C4-2B (cell line): ENCODE results near the gene PCDHB11.

ENCODE experiments used
- ZFX ChIP-seq: fragments of 450-650 bp; IDR thresholded peaks from 2 replicates; pipeline ENCODE4 v1.6.1; 2017
- TF ChIP-seq, protein P1 (sequence below): fragments of 450-650 bp; conservative IDR thresholded peaks from 2 replicates; pipeline ENCODE4 v1.5.1; 2017; ENCODE audit warnings: mild to moderate bottlenecking

DNA sequence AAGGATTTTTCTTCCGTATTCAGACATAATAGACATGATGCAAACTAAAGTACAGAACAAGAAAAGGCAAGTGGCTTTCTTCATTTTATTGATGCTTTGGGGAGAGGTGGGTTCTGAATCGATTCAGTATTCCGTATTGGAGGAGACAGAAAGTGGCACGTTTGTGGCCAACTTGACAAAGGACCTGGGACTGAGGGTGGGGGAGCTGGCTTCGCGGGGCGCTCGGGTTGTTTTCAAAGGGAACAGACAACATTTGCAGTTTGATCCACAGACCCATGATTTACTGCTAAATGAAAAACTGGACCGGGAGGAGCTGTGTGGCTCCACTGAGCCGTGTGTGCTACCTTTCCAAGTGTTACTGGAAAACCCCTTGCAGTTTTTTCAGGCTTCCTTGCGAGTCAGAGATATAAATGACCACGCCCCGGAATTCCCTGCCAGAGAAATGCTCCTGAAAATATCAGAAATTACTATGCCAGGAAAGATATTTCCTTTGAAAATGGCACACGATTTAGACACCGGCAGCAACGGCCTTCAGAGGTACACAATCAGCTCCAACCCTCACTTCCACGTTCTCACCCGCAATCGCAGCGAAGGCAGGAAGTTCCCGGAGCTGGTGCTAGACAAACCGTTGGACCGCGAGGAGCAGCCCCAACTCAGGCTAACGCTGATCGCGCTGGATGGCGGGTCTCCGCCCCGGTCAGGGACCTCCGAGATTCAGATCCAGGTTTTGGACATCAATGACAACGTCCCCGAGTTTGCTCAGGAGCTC is 49.0 kb upstream of the PCDHB11 start:
- TF ChIP-seq, protein P1, sequence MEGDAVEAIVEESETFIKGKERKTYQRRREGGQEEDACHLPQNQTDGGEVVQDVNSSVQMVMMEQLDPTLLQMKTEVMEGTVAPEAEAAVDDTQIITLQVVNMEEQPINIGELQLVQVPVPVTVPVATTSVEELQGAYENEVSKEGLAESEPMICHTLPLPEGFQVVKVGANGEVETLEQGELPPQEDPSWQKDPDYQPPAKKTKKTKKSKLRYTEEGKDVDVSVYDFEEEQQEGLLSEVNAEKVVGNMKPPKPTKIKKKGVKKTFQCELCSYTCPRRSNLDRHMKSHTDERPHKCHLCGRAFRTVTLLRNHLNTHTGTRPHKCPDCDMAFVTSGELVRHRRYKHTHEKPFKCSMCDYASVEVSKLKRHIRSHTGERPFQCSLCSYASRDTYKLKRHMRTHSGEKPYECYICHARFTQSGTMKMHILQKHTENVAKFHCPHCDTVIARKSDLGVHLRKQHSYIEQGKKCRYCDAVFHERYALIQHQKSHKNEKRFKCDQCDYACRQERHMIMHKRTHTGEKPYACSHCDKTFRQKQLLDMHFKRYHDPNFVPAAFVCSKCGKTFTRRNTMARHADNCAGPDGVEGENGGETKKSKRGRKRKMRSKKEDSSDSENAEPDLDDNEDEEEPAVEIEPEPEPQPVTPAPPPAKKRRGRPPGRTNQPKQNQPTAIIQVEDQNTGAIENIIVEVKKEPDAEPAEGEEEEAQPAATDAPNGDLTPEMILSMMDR, result no peak; the same call in 1 of the 2 replicates
- no peak for TF ChIP-seq ZFX
